Measurements from ENCODE around the gene CGA.

Gene CGA

DNA sequence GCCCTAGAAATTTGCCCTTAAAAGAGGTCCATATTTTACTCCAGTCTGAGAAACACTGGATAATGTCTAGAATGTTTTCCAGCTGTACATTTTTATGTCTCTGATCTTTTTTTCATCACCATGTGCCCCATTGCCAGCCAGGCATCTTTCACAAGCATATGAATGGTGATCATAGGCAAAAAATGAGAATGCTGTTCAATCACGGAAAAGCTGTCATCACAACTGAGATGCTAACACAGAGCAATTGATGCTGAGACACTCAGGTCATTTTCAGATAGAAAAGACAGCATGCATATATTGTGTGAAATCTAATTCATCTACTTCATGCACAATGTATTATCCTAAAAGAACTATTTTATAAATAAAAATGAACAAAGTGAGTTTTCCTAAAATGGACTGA is 41.6 kb downstream of the CGA start:
- DNase-seq (ENCODE audit: insufficient read length, low spot score), result no peak
- TF ChIP-seq, protein P1, sequence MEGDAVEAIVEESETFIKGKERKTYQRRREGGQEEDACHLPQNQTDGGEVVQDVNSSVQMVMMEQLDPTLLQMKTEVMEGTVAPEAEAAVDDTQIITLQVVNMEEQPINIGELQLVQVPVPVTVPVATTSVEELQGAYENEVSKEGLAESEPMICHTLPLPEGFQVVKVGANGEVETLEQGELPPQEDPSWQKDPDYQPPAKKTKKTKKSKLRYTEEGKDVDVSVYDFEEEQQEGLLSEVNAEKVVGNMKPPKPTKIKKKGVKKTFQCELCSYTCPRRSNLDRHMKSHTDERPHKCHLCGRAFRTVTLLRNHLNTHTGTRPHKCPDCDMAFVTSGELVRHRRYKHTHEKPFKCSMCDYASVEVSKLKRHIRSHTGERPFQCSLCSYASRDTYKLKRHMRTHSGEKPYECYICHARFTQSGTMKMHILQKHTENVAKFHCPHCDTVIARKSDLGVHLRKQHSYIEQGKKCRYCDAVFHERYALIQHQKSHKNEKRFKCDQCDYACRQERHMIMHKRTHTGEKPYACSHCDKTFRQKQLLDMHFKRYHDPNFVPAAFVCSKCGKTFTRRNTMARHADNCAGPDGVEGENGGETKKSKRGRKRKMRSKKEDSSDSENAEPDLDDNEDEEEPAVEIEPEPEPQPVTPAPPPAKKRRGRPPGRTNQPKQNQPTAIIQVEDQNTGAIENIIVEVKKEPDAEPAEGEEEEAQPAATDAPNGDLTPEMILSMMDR (IDR thresholded peaks at IDR 0.05; ENCODE audit: insufficient read depth, missing control alignments), result no peak
- no peak for FAIRE-seq

DNA sequence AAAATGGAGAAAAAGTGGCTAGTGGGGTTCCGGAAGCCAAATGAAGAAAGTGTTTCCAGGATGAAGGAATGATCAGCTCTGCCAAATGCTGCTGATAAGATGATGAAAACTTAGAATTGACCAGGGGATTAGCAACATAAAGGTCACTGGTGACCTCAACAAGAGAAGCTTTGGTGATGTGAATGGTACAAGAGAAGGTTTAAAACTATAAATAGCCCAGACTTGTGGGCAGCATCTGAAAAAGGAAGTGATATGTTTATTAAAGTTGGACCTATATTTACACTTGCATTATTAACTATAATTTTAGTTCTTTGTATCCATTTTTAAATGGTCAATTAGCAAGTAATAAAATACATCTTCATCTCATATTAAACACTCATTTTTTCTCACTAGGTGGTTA is 45.1 kb downstream of the CGA start:
- FAIRE-seq, result no peak
- TF ChIP-seq, protein P1 (IDR thresholded peaks at IDR 0.05; ENCODE audit: insufficient read depth, missing control alignments), result no peak
- DNase-seq (ENCODE audit: insufficient read length, low spot score), result no peak

DNA sequence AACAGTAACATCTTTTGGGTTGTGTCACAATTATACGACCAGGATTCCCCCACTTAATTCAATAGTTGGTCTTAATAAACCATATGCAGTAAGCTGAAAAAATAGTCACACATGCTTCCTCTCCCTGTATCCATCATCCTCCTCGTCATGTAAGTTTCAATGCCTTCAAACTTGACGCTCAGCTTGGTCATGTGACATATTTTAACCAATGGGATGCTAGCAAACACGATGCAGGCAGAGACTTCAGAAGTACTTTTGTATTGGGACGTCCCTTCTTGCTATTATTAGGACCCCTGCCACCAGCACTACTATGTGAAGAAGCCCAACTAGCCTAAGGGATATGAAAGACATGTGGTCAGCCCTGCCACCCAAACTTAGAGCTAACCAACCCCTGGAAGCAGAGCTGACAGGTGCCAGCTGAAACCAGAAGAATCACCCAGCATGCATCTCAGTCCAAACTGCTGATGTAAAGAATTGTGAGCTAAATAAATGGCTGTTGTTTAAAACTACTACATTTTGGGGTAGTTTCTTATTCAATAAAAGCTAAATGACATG is 49.3 kb downstream of the CGA start:
- TF ChIP-seq, protein P1 (IDR thresholded peaks at IDR 0.05; ENCODE audit: insufficient read depth, missing control alignments), result no peak

DNA sequence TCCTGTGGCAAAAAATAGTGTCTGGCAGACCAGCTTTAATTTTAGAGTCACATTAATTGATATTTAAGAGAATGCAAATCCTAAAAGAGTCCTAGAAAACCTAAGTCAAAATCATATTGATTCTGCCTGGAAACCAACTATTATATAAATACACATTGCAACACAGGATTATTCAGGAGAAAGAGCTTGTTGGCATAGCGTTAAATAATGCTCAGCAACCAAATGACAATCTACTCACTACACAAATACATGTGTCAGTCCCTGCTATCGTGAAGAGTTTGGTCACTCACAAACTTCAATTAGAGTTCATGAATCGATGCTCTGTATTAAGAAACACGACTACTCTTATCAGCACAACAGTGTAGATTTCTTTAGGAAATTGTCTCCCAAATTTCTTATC is 54.2 kb downstream of the CGA start:
- TF ChIP-seq, protein P1 (IDR thresholded peaks at IDR 0.05; ENCODE audit: insufficient read depth, missing control alignments), result no peak
- no peak for FAIRE-seq
- no peak for DNase-seq (ENCODE audit: insufficient read length, low spot score)

More for the DNA sequence above, 49.3 kb downstream of the CGA start:
- DNase-seq (ENCODE audit: insufficient read length, low spot score) (no peak), FAIRE-seq (no peak)
